Gastrocnemius medialis (tissue), 4 donors: Measurements from ENCODE around the gene PRKN. TPM values are rescaled to one million over a fixed set of nuclear protein-coding genes. Genes with fewer than 3 reads are reported as not detected.
A peak's percentile ranks its signal among the peaks of the same experiment; 100 is the strongest.

Experiments
- ATAC-seq, 2 donors: fragments of 150-250 bp; one replicate each; pipeline ENCODE4 v1.9.1; 2016
- DNase-seq, 2 donors: peaks; one replicate each; pipeline ENCODE4 v3.0.0-alpha.2; 2019
- H3K27ac ChIP-seq, 4 donors: fragments of 200-600 bp; sonication (generic); 1 replicate in 1 of 4; 2 replicates in 3 of 4; pipeline ENCODE4 v1.5.1; 2016 to 2018; ENCODE audit warnings: mild to moderate bottlenecking in 2 of 4, moderate library complexity in 1 of 4
- H3K27me3 ChIP-seq, 3 donors: fragments of 200-600 bp; sonication (generic) in 2 of 3; 1 replicate in 1 of 3; 2 replicates in 2 of 3; pipeline versions ENCODE4 v1.5.1 to v1.6.0; 2016 to 2019; ENCODE audit warnings: mild to moderate bottlenecking in 1 of 3, moderate library complexity in 1 of 3
- H3K36me3 ChIP-seq, 2 donors: fragments of 200-600 bp; sonication (generic) in 1 of 2; one replicate each; pipeline ENCODE4 v1.5.1; 2017 to 2018
- H3K4me1 ChIP-seq, 2 donors: fragments of 200-600 bp; sonication (generic) in 1 of 2; one replicate each; pipeline ENCODE4 v1.5.1; 2016 to 2017; ENCODE audit warnings: mild to moderate bottlenecking in 2 of 2
- H3K4me3 ChIP-seq, 4 donors: fragments of 200-600 bp; sonication (generic) in 3 of 4; 1 replicate in 1 of 4; 2 replicates in 3 of 4; pipeline ENCODE4 v1.5.1; 2016 to 2019; ENCODE audit warnings: mild to moderate bottlenecking in 2 of 4
- H3K9me3 ChIP-seq, 3 donors: fragments of 200-600 bp; sonication (generic) in 2 of 3; 1 replicate in 1 of 3; 2 replicates in 2 of 3; pipeline ENCODE4 v1.5.1; 2016 to 2019
- POLR2A ChIP-seq, 2 donors: fragments of 450-650 bp; IDR thresholded peaks; one replicate each; pipeline ENCODE4 v1.6.1; 2017; ENCODE audit warnings: antibody characterized with exemption in 2 of 2, mild to moderate bottlenecking in 2 of 2, moderate library complexity in 2 of 2
- in situ Hi-C, 4 donors: fragments of 200-750 bp; cut with MboI; loops; one replicate each; pipeline versions ENCODE4 v1.15.0 to v1.8.0; 2017; ENCODE audit warnings: low sequenced_read_pairs in 4 of 4
- intact Hi-C: fragments of 100-400 bp; cut with DNase I; formaldehyde crosslinking; loops from one replicate; pipeline ENCODE4 v1.15.1; 2023; ENCODE audit warnings: low total_unique reads
- total RNA-seq, 4 donors: library from RNA; depleted of rRNA; stranded (reverse); fragments of >200 nt; gene quantifications; one replicate each; pipeline versions ENCODE4 v1.1.0 to v1.2.3, GENCODE V29; 2016
- TF ChIP-seq, protein P1 (sequence below), 5 experiments: fragments of 450-650 bp in 3 of 5; fragments of 200-600 bp in 2 of 5; sonication (generic) in 2 of 5; IDR thresholded peaks in 4 of 5; conservative IDR thresholded peaks in 1 of 5; 1 replicate in 4 of 5; 2 replicates in 1 of 5; pipeline ENCODE4 v1.5.1; 2016 to 2019; ENCODE audit warnings: antibody characterized with exemption in 5 of 5, mild to moderate bottlenecking in 3 of 5, moderate library complexity in 3 of 5

The PRKN gene
- total RNA-seq, 4 donors from 2014 or later, result 8.4 to 21.6 (median 13.7) TPM

DNA sequence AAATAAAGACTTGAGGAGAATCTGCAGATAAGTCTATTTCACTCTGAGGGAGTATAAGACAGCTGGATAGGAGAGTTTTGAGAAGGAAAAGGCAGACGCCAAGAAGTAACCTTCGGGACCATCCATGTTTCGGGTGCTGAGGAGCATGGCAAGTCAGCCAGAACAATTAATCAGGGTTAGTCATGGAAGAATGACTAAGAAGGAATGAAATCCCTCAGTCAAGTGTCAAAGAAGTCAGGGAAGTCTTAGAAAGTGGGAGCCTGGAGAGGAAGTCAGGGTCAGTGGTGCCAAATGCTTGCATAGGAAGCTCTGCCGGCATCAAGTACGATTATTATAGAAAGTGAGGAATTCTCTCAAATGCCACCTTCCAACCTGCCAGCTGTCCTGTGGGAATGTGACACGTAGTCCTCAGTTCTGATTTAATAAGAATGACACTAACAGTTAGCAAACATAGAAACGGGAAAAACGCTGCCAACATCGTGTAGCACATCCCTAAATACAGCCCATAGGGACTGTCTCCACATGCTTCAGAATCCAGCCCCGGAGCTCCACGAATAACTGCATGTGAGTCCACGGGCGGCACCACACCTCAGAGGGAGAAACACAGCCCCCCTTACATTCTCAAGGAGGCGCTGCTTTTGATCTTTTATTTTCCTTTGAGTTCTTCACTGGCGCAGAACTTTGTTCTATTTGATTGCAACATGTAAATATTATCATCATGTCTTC, 602.7 kb downstream of the PRKN start:
- ATAC-seq (no peak), DNase-seq (no peak)
- Histone ChIP-seq H3K4me3 (no peak overlapping the region), H3K36me3 (no peaks in the 10 kb centered on the region), H3K27me3 (no peaks in the 10 kb centered on the region), H3K9me3 (no peaks in the 10 kb centered on the region), H3K27ac (no peak overlapping the region), H3K4me1 (no peaks in the 10 kb centered on the region)
- in situ Hi-C loops (no loop called here), intact Hi-C loops (no loop called here)
- TF ChIP-seq, protein P1, sequence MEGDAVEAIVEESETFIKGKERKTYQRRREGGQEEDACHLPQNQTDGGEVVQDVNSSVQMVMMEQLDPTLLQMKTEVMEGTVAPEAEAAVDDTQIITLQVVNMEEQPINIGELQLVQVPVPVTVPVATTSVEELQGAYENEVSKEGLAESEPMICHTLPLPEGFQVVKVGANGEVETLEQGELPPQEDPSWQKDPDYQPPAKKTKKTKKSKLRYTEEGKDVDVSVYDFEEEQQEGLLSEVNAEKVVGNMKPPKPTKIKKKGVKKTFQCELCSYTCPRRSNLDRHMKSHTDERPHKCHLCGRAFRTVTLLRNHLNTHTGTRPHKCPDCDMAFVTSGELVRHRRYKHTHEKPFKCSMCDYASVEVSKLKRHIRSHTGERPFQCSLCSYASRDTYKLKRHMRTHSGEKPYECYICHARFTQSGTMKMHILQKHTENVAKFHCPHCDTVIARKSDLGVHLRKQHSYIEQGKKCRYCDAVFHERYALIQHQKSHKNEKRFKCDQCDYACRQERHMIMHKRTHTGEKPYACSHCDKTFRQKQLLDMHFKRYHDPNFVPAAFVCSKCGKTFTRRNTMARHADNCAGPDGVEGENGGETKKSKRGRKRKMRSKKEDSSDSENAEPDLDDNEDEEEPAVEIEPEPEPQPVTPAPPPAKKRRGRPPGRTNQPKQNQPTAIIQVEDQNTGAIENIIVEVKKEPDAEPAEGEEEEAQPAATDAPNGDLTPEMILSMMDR (IDR thresholded peaks at IDR 0.05 in 4 of 5, conservative IDR thresholded peaks at IDR 0.05 in 1 of 5), result no peak
- TF ChIP-seq POLR2A (IDR thresholded peaks at IDR 0.05), result no peak

DNA sequence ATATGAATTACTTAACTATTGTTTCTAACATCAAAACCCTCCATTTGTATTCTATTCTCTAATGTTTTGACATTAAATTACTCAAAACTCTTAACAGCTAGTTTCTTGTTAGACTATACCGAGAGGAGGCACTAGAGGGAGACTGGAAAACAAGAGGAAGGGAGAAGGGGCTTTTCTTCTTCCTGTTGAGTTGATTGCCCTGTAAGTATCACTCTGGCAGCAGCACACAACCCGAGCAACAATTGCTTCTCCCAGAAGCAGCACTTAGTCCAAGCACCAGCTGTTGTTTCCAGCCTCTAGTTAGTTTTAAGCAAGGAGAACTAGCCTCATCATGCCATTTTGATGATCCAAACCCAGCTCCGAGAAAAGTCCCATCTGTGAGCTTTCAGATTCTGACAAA, 603.8 kb downstream of the PRKN start:
- Histone ChIP-seq H3K27me3 (no peaks in the 10 kb centered on the region), H3K4me1 (peaks cover 3 to 8% of the 10 kb centered on the region in 2 donors), H3K36me3 (no peaks in the 10 kb centered on the region), H3K4me3 (no peak overlapping the region), H3K9me3 (no peaks in the 10 kb centered on the region), H3K27ac (no peak overlapping the region)
- in situ Hi-C loops, result no loop called here
- TF ChIP-seq, protein P1 (IDR thresholded peaks at IDR 0.05 in 4 of 5, conservative IDR thresholded peaks at IDR 0.05 in 1 of 5), result no peak
- TF ChIP-seq POLR2A (IDR thresholded peaks at IDR 0.05), result no peak
- ATAC-seq, result no peak
- no peak for DNase-seq
- intact Hi-C loops, result no loop called here

DNA sequence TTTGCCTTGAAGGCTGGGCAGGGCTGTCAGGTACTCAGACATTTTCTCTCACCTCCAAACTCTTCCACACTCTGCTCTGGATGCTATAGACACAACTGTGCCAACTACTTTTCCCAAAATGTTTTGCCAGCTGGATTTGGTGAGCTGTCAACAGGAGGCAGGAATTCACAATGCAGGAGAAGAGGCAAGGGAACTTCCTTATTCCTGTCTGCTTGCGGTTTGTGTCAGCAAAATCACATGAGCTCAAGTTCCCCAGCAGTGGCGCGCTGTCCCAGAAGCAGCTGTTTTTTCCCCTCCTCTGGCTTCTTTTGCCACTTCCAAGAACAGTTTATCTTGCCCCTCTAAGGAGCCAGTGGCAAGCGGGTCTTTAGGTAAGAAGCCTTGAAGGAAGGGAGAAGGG, 608.2 kb downstream of the PRKN start:
- peak overlapping the region in 1 of 4 donors; percentile 2 for H3K4me3 ChIP-seq
- H3K4me1 ChIP-seq, result peaks cover 3 to 8% of the 10 kb centered on the region in 2 donors
- no peak for TF ChIP-seq POLR2A (IDR thresholded peaks at IDR 0.05)
- TF ChIP-seq, protein P1 (IDR thresholded peaks at IDR 0.05 in 4 of 5, conservative IDR thresholded peaks at IDR 0.05 in 1 of 5), result no peak
- in situ Hi-C loops (no loop called here), intact Hi-C loops (no loop called here)
- no peaks in the 10 kb centered on the region for H3K27me3 ChIP-seq
- H3K36me3 ChIP-seq, result no peaks in the 10 kb centered on the region
- H3K27ac ChIP-seq, result peak overlapping the region in 2 of 4 donors; percentile 17 to 37
- peak; percentile 70 to 88 for ATAC-seq
- no peaks in the 10 kb centered on the region for H3K9me3 ChIP-seq
- peak; percentile 17 to 33 for DNase-seq

- DNase-seq, result no peak
- Histone ChIP-seq H3K4me3 (no peak overlapping the region), H3K27ac (no peak overlapping the region), H3K27me3 (no peaks in the 10 kb centered on the region), H3K36me3 (no peaks in the 10 kb centered on the region), H3K9me3 (no peaks in the 10 kb centered on the region), H3K4me1 (peaks cover 3 to 8% of the 10 kb centered on the region in 2 donors)
- ATAC-seq, result no peak
- in situ Hi-C loops (no loop called here), intact Hi-C loops (no loop called here)
- TF ChIP-seq, protein P1 (IDR thresholded peaks at IDR 0.05 in 4 of 5, conservative IDR thresholded peaks at IDR 0.05 in 1 of 5), result no peak
- TF ChIP-seq POLR2A (IDR thresholded peaks at IDR 0.05), result no peak
Measured at GRCh38 chr6:162118706-162119105, 608.9 kb downstream of the PRKN start.
